GM19193 (cell line): ENCODE measurements around the gene TTLL11.

Experiments
- POLR2A ChIP-seq: IDR thresholded peaks from 4 replicates; pipeline ENCODE4 v1.6.1; 2011; ENCODE audit not compliant: insufficient read depth, insufficient read length; ENCODE audit errors: extremely low read depth

The TTLL11 gene

DNA sequence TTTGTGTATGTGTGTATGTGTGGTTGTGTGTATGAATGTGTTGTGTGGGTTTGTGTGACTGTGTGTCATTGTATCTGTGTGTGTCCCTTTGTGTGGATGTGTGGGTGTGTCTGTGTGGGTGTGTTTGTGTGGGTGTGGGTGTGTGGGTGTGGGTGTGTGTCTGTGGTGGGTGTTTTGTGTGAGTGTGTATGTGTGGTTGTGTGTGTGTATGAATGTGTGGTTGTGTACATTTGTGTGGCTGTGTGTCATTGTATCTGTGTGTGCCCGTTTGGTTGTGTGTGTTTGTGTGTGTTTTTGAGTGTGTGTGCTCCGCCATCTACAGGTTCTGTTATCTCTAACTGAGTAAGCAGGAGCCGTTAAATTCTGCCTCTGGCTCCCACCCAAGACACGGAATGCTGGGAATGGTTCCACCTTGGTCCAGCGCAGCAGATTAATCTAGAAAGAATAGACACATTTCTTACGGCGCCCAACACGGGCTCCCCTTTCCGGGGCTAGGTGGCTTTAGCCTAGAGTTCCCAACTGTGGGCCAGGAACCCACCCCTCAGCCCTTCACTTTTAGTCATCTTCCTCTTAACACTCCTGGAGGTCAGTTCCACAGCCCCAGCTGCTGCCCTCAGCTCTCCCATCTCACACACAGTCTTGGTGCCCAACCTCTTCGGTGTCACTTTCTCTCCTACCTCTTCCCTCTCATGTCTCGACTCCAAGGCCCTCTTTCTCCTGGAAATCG is 197.1 kb downstream of the TTLL11 start:
- TF ChIP-seq POLR2A, result no peak

- TF ChIP-seq POLR2A, result no peak
Observed at GRCh38 chr9:121895358-121895757, 197.8 kb downstream of the TTLL11 start.

DNA sequence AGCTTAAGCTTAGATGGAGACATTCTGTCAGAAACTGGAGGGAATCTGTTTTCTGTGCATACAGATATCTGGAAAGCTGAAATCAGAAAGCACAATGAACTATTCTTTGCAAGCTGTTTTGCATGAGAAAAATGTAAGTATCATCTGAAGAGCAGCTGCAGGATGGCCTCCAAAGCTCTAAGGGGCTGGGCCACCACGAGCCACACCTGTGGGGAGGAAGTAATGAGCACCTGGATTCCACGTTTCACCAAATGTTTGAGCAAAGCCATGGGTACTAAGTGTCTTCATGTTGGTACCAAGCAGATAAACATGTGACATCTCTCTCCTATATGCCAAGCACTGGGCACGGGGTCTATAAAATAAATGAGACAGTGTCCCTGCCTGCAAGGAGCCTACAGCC is 199.3 kb downstream of the TTLL11 start:
- no peak for TF ChIP-seq POLR2A

DNA sequence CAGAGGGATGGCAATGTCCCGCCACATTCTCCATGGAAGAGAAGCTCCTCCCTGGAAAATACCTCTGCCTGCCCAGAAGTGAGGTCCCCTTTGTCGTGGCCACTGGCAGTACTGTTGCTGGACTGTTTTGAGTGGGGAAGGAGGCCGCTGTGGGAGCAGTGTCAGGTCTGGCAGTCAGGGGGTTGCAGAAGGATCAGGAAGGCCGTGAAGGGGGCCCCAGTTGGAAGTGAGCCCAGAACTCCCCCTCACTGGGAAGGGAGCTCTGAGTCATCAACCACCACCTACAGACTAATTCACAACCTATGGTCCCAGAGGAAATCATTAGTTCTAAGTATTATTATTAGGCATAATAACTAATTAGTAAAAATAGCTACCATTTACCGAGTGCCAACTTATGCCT is 200.4 kb downstream of the TTLL11 start:
- TF ChIP-seq POLR2A, result no peak

DNA sequence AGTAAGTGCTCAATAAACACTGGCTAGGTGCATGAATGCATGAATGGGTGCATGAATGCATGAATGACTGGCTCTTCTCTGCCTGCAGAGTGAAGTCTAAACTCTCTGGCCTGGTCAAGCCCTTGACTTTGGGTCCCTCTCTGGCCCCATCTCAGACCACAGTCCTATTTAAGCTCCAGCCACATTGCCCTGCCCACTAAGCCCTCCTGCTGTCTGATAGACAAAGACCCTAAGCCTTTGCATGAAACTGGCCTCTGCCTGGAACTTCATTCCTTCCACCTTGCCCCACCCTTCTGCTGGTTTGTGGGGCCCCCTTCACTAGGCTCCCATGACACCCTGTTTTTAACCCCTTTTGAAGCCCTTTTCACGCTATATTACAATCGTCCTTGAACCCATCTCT is 202.4 kb downstream of the TTLL11 start:
- TF ChIP-seq POLR2A, result no peak

DNA sequence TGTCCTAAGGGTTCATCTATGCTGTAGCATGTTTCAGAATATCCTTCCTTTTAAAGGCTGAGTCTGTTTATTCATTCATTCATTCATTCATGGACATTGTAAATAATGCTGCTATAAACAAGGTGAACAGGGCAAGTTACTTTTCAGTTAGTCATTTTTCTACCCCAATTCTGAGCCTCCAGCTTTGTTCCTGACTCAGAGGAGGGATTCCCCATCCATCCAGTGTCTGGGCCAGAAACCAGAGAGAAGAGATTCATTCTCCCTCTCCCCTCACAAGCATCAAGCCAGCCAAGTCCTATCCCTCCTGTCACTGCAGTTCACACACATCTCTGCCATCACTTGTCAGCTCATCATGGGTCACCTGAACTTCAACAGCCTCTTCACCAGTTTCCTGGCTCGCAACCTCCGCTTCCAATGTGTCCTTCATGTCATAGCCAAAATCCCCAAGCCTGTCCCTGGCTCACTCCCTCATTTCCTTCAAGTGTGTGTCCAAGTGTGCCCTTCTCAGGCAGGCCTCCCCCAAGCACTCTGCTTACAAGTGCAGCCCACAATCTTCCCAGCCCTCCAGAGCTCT is 203.0 kb downstream of the TTLL11 start:
- no peak for TF ChIP-seq POLR2A

- no peak for TF ChIP-seq POLR2A
Observed at GRCh38 chr9:121888438-121888775, 204.7 kb downstream of the TTLL11 start.

DNA sequence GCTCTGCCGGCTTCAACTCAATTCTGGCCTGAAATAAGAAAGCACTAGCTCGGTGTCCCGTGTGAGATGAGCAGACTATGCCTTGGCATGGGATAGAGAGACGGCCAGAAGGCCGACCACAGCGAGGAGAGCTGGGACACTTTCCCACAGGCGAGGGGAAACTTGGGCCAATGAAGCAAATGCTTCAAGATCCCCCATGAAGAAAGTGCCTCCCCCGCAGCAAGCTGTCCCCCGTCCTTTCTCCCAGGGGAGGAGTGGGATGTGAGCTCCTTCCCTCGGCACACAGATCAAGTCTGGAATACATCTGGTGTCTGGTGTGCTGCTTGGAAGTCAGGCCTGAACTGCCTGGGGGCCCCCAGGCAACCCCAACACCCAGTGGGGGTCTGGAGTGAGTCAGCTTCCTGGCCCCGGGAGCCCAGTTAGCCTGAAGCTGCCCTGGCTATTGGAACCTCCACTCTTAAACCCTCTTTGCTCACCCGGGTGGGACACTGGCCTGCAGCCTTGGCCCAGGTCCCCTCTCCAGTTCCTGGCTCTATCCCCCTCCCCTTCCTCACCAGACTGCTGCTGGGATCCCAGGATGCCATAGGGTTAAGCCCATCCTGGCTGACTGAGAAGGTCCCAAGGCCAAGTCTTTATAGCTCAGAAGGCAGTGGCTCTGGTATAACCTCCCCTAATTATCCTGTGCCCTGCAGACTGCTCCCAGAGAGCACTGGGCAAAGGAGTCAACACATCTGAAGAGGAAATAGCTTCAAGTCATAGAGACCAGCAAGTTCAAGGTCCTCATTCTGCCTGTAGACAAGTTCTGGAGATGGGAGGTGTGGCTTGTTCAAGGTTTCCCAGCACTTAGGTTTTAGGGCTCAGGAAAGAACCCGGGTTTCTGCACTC is 205.3 kb downstream of the TTLL11 start:
- no peak for TF ChIP-seq POLR2A

DNA sequence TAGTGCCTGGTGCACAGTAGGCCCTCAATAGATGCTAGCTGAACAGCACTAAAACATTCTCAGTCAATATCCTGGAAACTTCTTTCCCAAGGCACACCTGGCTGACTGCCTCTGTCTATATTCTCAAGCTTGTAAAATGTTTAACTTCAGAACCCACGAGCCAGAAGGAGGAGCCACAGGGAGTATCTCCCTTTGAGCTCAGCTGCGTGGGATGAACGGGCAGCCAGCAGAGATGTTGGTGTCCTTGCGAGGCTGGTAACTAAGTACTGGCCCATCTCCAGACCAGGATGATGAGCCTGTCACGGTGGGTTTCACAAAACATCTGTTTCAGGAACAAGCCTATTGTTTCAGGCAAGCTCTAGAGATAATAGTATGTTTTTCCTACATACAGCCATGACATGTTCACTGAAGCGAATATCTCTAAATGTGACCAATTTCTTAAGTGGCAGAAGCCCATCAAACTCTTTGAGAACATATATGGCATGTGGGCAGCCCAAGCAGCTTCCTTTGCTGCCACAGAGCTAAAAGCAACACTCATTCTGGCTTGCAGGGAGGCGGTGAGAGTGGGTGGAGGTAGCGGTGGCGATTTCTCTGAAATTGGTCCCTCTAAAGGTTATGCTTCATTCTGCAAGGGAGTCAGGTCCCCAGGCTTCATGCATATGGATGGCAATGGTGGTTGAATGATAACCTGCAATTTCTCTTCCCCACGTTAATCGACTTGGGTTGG is 206.2 kb downstream of the TTLL11 start:
- TF ChIP-seq POLR2A, result no peak

GRCh38 chr9:121885345-121885901 is 207.7 kb downstream of the TTLL11 start:
- TF ChIP-seq POLR2A, result no peak

DNA sequence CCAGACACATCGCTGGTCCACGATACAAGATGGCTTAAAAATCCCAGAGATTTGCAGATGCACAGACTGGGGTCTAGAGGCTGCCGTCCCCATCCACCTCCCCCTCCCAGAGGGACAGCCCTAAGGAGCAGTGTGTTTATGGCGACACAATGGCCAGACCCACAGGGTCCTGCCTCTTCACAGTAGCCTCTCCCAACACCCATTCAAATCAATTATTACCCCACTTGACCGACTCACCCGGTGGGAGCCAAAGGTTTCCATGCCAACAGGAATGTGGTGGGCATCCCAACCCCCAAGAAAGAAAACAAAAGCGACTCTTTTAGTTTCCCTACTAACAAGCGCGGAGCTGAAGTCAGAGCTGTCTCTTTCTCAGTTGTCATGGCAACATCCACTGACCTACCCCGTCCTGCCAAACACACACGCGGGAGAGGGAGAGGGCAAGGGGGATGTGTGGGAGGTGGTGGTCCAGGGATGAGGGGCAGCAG is 209.0 kb downstream of the TTLL11 start:
- TF ChIP-seq POLR2A, result no peak

GRCh38 chr9:121883281-121884056 is 209.6 kb downstream of the TTLL11 start:
- TF ChIP-seq POLR2A, result no peak

GRCh38 chr9:121881920-121882500 is 211.1 kb downstream of the TTLL11 start:
- TF ChIP-seq POLR2A, result no peak

DNA sequence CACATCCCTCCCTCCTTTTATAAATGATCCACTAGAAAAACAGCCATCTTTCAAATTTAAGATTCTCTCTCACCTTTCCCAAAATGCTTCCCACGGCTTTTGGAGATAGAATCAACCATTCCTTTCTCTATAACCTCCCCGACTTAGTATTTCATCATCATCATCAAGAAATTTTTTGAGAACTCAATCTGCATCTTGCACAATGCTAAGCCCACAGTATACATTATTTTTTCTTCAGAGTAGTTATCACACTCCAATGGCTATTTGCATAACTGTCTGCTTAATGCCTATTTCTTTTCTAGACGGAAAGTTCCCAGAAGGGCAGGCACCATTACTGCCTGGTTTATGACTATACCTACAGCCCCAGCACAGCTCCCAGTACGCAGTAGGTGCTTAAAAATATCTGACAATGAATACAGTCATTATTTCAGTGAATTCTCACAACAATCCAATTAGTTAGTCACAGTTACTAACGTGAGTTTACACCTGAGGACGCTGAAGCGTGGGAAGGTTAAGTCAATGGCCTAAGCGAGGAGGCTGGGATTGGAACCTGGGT is 212.7 kb downstream of the TTLL11 start:
- no peak for TF ChIP-seq POLR2A

GRCh38 chr9:121878271-121878822 is 214.8 kb downstream of the TTLL11 start:
- no peak for TF ChIP-seq POLR2A
